Measurements from ENCODE around the gene TLCD5.

- no peak for TF ChIP-seq CTCF (IDR thresholded peaks at IDR 0.05)
- no peak for TF ChIP-seq POLR2A (IDR thresholded peaks at IDR 0.05)
These were observed 1.8 kb downstream of the TLCD5 start for GRCh38 chr11:120326845-120327281.

All from right lobe of liver (tissue), 4 donors.